Measurements from ENCODE around the gene PRSS48. TPM values are rescaled to one million over a fixed set of nuclear protein-coding genes. Genes with fewer than 3 reads are reported as not detected.

Gene PRSS48
- total RNA-seq, 2 donors from 2014 or later = not detected

GRCh38 chr4:151287409-151287808 lies 10.4 kb downstream of the PRSS48 start:
- H3K9me3 Mint-ChIP-seq = peaks cover 2% of the 10 kb centered on the region
- ATAC-seq (no peak), DNase-seq (ENCODE audit: low spot score) (no peak)
- no peak overlapping the region for H3K4me3 Mint-ChIP-seq
- no peaks in the 10 kb centered on the region for H3K4me1 Mint-ChIP-seq (ENCODE audit: low read depth in 2 of 2)
- no peak overlapping the region for H3K27ac Mint-ChIP-seq
- no peaks in the 10 kb centered on the region for H3K36me3 Mint-ChIP-seq
- H3K27me3 Mint-ChIP-seq = peaks cover 0 to 6% of the 10 kb centered on the region in 2 donors

- Mint-ChIP-seq H3K27ac (no peak overlapping the region), H3K36me3 (no peaks in the 10 kb centered on the region), H3K4me1 (ENCODE audit: low read depth in 2 of 2) (no peaks in the 10 kb centered on the region), H3K9me3 (peaks cover 2% of the 10 kb centered on the region), H3K27me3 (peaks cover 0 to 7% of the 10 kb centered on the region in 2 donors), H3K4me3 (no peak overlapping the region)
- ATAC-seq = no peak
- DNase-seq (ENCODE audit: low spot score) = no peak
These were observed 14.5 kb downstream of the PRSS48 start for GRCh38 chr4:151291485-151291884.

- no peak for ATAC-seq
- Mint-ChIP-seq H3K9me3 (peaks cover 2% of the 10 kb centered on the region), H3K27me3 (peaks cover 0 to 8% of the 10 kb centered on the region in 2 donors), H3K27ac (no peak overlapping the region), H3K36me3 (no peaks in the 10 kb centered on the region), H3K4me3 (no peak overlapping the region), H3K4me1 (ENCODE audit: low read depth in 2 of 2) (no peaks in the 10 kb centered on the region)
- no peak for DNase-seq (ENCODE audit: low spot score)
These were observed 15.1 kb downstream of the PRSS48 start for GRCh38 chr4:151292038-151292437.

DNA sequence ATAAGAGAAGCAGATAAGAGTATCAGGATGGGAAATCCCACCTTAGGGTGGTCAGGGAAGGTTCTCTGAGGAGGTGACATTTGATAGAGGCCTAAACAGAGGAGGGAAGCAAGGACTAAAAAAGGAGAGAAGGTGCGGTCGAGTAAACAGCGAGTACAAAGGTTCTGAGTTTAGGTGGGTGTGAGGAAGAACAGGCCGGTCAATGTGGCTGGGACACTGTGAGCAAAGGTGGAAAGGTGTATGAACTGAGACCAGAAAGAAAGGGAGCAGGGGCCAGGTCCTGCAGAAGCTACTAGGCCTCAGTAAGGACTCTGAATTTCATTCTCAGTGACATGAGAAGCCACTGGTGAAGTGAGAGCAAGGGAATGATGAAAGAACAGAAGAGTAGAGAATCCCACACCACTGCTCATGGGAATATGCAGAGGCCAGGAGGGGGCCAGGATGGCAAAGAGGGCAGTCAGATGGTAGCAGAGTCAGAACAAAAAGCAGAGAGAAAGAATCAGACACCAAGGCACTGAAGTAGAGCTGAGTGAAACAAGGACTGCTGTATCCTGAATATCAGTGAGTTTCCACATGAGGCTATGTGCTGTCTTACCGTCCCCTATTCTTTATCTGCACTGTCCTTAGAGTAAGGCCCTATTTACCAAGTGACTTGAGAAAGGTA lies 18.0 kb downstream of the PRSS48 start:
- no peak overlapping the region for H3K4me3 Mint-ChIP-seq
- peaks cover 5 to 18% of the 10 kb centered on the region in 2 donors for H3K27me3 Mint-ChIP-seq
- no peaks in the 10 kb centered on the region for H3K9me3 Mint-ChIP-seq

GRCh38 chr4:151296227-151296626 lies 19.3 kb downstream of the PRSS48 start:
- no peak for ATAC-seq
- H3K4me3 Mint-ChIP-seq = no peak overlapping the region
- DNase-seq (ENCODE audit: low spot score) = no peak
- no peaks in the 10 kb centered on the region for H3K9me3 Mint-ChIP-seq
- peaks cover 5 to 19% of the 10 kb centered on the region in 2 donors for H3K27me3 Mint-ChIP-seq
- H3K4me1 Mint-ChIP-seq (ENCODE audit: low read depth in 2 of 2) = no peaks in the 10 kb centered on the region
- no peaks in the 10 kb centered on the region for H3K36me3 Mint-ChIP-seq
- no peak overlapping the region for H3K27ac Mint-ChIP-seq

More for the DNA sequence above, 18.0 kb downstream of the PRSS48 start:
- DNase-seq (ENCODE audit: low spot score) (no peak), ATAC-seq (peak in 1 of 2 donors; percentile 40)
- H3K4me1 Mint-ChIP-seq (ENCODE audit: low read depth in 2 of 2) = no peaks in the 10 kb centered on the region
- H3K36me3 Mint-ChIP-seq = no peaks in the 10 kb centered on the region
- no peak overlapping the region for H3K27ac Mint-ChIP-seq

DNA sequence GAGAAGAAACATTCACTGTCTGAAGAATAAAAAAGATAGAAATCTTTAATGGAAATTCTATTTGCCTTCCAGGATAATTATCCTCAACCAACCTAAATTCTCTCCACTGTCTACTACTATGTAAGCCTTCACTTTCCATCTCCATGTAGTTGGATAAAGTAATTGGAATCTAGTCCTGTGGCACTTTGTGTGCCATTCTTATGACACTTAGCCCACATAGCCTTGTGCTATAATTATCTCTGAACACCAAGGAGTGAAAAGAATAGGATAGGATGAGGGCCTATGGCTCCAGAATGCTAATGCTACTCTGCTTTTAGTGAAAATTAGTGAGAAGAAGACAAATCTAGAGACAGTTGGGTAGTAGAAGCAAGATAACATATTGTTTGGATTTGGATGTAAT lies 20.2 kb downstream of the PRSS48 start:
- Mint-ChIP-seq H3K27me3 (peaks cover 5 to 25% of the 10 kb centered on the region in 2 donors), H3K4me3 (no peak overlapping the region), H3K9me3 (no peaks in the 10 kb centered on the region), H3K27ac (no peak overlapping the region), H3K36me3 (peaks cover 4% of the 10 kb centered on the region), H3K4me1 (ENCODE audit: low read depth in 2 of 2) (no peaks in the 10 kb centered on the region)
- ATAC-seq = no peak
- DNase-seq (ENCODE audit: low spot score) = no peak

GRCh38 chr4:151302432-151302831 lies 25.5 kb downstream of the PRSS48 start:
- H3K36me3 Mint-ChIP-seq = peaks cover 4% of the 10 kb centered on the region
- ATAC-seq = no peak
- no peak overlapping the region for H3K27ac Mint-ChIP-seq
- H3K4me3 Mint-ChIP-seq = no peak overlapping the region
- H3K4me1 Mint-ChIP-seq (ENCODE audit: low read depth in 2 of 2) = no peaks in the 10 kb centered on the region
- DNase-seq (ENCODE audit: low spot score) = no peak
- H3K27me3 Mint-ChIP-seq = peaks cover 2 to 13% of the 10 kb centered on the region in 2 donors
- H3K9me3 Mint-ChIP-seq = no peaks in the 10 kb centered on the region

DNA sequence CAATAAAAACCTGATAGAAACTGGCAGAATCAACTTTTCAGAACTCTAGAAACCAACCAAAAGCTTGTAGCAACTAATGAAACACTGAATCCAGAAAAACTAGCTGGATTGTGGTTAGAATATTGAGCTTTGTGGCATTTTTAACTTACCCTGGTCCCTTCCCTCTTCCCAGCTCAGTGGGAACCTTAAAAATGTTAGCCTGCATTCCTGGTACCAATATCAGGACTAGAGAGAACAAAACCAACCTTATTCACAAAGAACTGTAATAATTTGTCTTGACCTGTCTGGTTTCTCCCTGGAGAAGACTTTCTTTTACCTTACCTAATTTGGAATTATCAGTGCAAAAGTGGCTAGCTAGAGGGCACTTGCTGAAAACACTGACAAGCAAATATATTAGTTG lies 27.3 kb downstream of the PRSS48 start:
- Mint-ChIP-seq H3K9me3 (no peaks in the 10 kb centered on the region), H3K27ac (no peak overlapping the region)
- no peak for ATAC-seq

DNA sequence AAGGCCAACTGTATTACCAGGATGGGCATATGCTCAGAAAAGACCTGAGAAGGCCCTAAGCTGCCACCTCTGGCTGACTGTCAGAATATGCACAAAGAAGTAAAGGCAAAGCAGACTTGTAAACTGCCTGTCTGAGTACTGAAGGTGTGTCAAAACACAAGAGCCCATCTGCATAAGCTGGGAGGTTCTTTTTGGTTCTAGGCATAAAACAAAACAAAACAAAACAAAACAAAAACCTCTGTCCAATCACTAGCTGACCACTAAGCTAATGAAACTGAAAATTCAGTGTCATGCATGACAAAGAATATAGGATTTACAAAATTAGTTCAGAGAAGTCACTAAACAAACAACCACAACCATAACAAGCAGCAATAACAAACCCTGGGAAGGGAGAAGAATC lies 27.8 kb downstream of the PRSS48 start:
- ATAC-seq = no peak
- H3K27ac Mint-ChIP-seq = no peak overlapping the region
- H3K9me3 Mint-ChIP-seq = no peaks in the 10 kb centered on the region
- H3K4me3 Mint-ChIP-seq = no peak overlapping the region
- peaks cover 0 to 7% of the 10 kb centered on the region in 2 donors for H3K27me3 Mint-ChIP-seq
- no peak for DNase-seq (ENCODE audit: low spot score)
- no peaks in the 10 kb centered on the region for H3K4me1 Mint-ChIP-seq (ENCODE audit: low read depth in 2 of 2)
- peaks cover 4% of the 10 kb centered on the region for H3K36me3 Mint-ChIP-seq

More for the DNA sequence above, 27.3 kb downstream of the PRSS48 start:
- H3K36me3 Mint-ChIP-seq = peaks cover 4% of the 10 kb centered on the region
- H3K27me3 Mint-ChIP-seq = peaks cover 0 to 7% of the 10 kb centered on the region in 2 donors
- no peaks in the 10 kb centered on the region for H3K4me1 Mint-ChIP-seq (ENCODE audit: low read depth in 2 of 2)
- no peak overlapping the region for H3K4me3 Mint-ChIP-seq
- DNase-seq (ENCODE audit: low spot score) = no peak

DNA sequence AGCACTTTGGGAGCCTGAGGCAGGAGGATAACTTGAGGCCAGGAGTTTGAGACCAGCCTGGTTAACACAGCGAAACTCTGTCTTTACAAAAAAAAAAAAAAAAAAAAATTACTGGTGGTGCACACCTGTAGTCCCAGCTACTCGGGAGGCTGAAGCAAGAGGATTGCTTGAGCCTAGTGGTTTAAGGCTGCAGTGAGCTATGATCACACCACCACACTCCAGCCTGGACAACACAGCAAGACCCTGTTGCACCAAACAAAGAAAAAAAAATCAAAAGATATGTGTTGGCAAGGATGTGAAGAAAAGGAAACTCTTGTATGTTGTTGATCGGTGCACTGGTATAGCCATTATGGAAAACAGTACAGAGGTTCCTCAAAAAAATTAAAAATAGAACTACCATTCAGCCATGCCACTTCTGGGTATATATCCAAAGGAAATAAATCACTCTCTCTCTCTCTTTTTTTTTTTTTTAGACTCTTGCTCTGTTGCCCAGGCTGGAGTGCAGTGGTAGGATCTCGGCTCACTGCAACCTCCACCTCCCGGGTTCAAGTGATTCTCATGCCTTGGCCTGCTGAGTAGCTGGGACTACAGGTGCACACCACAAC lies 33.3 kb downstream of the PRSS48 start:
- Mint-ChIP-seq H3K4me3 (no peak overlapping the region), H3K4me1 (ENCODE audit: low read depth in 2 of 2) (no peaks in the 10 kb centered on the region), H3K9me3 (no peaks in the 10 kb centered on the region), H3K27ac (no peak overlapping the region), H3K27me3 (peaks cover under 1 to 7% of the 10 kb centered on the region in 2 donors), H3K36me3 (no peaks in the 10 kb centered on the region)
- ATAC-seq = no peak
- no peak for DNase-seq (ENCODE audit: low spot score)

DNA sequence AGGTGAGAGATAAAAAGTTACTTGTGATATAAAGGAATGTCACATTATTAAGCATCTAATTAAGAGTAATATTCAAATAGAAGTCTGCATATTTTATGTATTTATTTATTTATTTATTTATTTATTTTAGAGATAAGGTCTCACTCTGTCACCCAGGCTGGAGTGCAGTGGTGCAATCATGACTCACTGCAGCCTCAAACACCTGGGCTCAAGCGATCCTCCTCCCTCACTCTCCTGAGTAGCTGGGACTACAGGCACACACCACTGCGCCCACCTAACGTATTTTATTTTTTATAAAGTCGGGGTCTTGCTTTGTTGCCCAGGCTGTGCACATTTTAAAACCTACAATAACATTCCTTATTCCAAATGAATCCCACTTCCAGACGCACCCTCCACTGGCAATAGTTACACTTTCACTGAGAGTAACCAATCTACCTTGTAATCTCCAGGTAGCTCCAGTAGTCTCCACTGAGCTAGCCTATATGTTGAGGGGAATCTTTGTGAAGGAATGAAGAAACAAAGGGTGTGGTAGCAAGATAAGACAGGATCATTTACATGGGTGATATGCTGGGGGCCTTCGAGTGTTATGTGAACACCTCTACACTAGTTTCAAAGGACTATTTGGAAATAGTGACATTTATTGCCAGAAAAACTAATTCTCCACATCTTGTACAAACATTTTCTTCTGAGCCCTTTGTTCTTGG lies 36.5 kb downstream of the PRSS48 start:
- no peak overlapping the region for H3K4me3 Mint-ChIP-seq
- H3K9me3 Mint-ChIP-seq = no peaks in the 10 kb centered on the region
- peaks cover 4 to 11% of the 10 kb centered on the region in 2 donors for H3K27me3 Mint-ChIP-seq
- ATAC-seq = no peak
- no peaks in the 10 kb centered on the region for H3K36me3 Mint-ChIP-seq
- no peaks in the 10 kb centered on the region for H3K4me1 Mint-ChIP-seq (ENCODE audit: low read depth in 2 of 2)
- no peak overlapping the region for H3K27ac Mint-ChIP-seq
- DNase-seq (ENCODE audit: low spot score) = no peak

DNA sequence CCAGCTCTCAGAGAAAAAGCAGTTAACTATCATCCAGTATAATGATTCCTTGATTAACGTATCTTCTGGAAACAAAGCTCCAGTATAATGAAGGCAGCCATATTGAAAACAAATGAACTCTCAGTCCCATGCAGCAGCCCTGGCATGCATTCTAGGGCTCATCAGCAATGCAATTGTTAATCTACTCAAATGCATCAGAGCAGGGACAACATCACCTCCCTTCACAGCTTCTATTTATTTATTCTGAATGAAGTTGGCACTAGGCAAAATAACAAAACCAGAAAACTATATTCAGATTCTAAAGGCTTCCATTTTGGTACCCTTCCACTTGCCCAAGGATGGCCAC lies 37.0 kb downstream of the PRSS48 start:
- Mint-ChIP-seq H3K27ac (no peak overlapping the region), H3K4me3 (no peak overlapping the region), H3K27me3 (peaks cover 4 to 11% of the 10 kb centered on the region in 2 donors), H3K9me3 (no peaks in the 10 kb centered on the region), H3K36me3 (no peaks in the 10 kb centered on the region), H3K4me1 (ENCODE audit: low read depth in 2 of 2) (no peaks in the 10 kb centered on the region)
- ATAC-seq (no peak), DNase-seq (ENCODE audit: low spot score) (no peak)

DNA sequence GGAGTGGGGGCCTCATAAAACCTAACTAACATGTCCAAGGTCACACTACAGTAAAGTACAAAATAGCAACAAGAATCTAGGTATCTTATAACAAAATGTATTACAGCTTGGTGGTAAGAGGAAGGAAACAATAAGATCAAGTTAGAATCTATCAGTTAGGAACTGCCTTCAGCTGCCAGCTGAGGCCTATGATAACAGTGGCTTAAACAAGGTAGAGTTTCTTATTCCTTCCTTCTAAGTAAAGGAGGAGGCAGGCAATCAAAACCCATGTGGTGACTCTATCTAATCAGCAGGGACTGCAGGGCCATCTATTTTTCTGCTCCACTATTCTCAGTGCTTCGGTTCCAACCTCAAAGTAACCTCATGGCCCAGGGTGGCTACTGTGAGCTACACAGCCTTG lies 37.5 kb downstream of the PRSS48 start:
- H3K36me3 Mint-ChIP-seq = no peaks in the 10 kb centered on the region
- no peak overlapping the region for H3K27ac Mint-ChIP-seq
- DNase-seq (ENCODE audit: low spot score) (no peak), ATAC-seq (no peak)
- H3K4me3 Mint-ChIP-seq = no peak overlapping the region
- no peaks in the 10 kb centered on the region for H3K9me3 Mint-ChIP-seq
- peaks cover 4 to 12% of the 10 kb centered on the region in 2 donors for H3K27me3 Mint-ChIP-seq
- no peaks in the 10 kb centered on the region for H3K4me1 Mint-ChIP-seq (ENCODE audit: low read depth in 2 of 2)

DNA sequence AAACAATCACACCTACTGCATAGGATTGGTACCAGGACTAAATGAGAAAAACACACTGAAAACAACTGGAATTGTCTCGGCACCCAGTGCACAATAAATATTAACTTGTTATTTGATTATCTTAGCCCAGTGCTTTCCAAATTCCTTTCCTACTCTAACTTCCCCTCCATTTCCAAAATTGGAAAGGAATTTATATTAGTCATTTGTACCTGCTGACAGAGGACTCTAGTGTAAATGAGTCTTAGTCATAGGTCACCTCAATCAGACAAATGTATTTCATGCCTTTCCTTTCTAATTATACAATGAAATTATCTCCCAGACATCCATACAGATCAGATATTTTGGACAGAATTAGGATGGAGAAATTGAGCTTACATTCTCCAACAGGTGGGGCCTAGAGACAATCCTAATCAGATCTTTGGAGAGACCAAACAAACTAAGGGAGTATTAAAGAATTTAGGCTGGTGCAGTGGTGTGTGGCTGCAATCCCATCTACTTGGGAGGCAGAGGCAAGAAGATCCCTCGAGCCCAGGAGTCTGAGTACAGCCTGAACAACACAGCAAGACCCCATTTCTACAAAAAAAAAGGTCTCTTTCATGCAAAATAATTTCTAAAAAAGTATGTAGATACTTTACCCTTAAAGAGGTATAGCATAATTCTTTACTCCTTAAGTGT lies 38.4 kb downstream of the PRSS48 start:
- H3K9me3 Mint-ChIP-seq = no peaks in the 10 kb centered on the region
- DNase-seq (ENCODE audit: low spot score) (no peak), ATAC-seq (no peak)
- H3K4me1 Mint-ChIP-seq (ENCODE audit: low read depth in 2 of 2) = no peaks in the 10 kb centered on the region
- no peak overlapping the region for H3K4me3 Mint-ChIP-seq
- H3K36me3 Mint-ChIP-seq = no peaks in the 10 kb centered on the region
- no peak overlapping the region for H3K27ac Mint-ChIP-seq
- peaks cover 7 to 21% of the 10 kb centered on the region in 2 donors for H3K27me3 Mint-ChIP-seq

Measured in natural killer cell treated with Interleukin-12 subunit alpha and Interleukin-12 subunit beta and Interleukin-15 and Interleukin-18, amount 100 ng/mL, for 72 hours (primary cell).